Endothelial cell of umbilical vein (primary cell): ENCODE results near the gene SPNS2. TPM values are rescaled to one million over a fixed set of nuclear protein-coding genes. Genes with fewer than 3 reads are reported as not detected.

Experiments
- BruUV-seq: library from RNA; stranded (reverse); fragments of 400-500 nt; replicated peaks from 2 replicates; lab custom pipeline; 2021; lab: Mats Ljungman, UMichigan
- CTCF ChIA-PET: fragments of 300-600, 350-600 bp; sonication (Branson Sonifier 250); formaldehyde crosslinking; loops from one replicate; lab custom pipeline; 2021; ENCODE audit warnings: antibody characterized with exemption, inconsistent platforms; lab: Charles Lee
- POLR2A ChIA-PET: fragments of 300-600, 350-600 bp; sonication (Branson Sonifier 250); formaldehyde crosslinking; loops from one replicate; lab custom pipeline; 2021; ENCODE audit warnings: antibody characterized with exemption, inconsistent platforms; lab: Charles Lee
- DNase-seq: peaks from one replicate; pipeline ENCODE4 v3.0.0-alpha.2; 2011; ENCODE audit warnings: low read depth, low spot score
- FAIRE-seq: peaks from 2 replicates; lab custom pipeline; 2011; peaks lifted over from hg19 to GRCh38; lab: Jason Lieb, UNC
- H2AFZ ChIP-seq: 2 replicates; pipeline ENCODE4 v1.6.0; 2012; ENCODE audit warnings: low read depth, low read length, control low read depth, inconsistent platforms
- H3K27ac ChIP-seq: 2 replicates; pipeline ENCODE4 v1.5.1; 2011; ENCODE audit warnings: low read depth, mild to moderate bottlenecking, control low read depth, low read length, moderate library complexity; ENCODE audit not compliant: insufficient read depth
- H3K27me3 ChIP-seq, 2 experiments: 2 replicates each; pipeline versions ENCODE4 v1.6.0 to v1.6.1; 2011; ENCODE audit warnings: low read length in 2 of 2, mixed read lengths in 1 of 2; ENCODE audit not compliant: control insufficient read depth in 2 of 2, insufficient read depth in 2 of 2
- H3K36me3 ChIP-seq, 2 experiments: 2 replicates in 1 of 2; 3 replicates in 1 of 2; pipeline ENCODE4 v1.5.1; 2011; ENCODE audit warnings: low read length in 2 of 2, mild to moderate bottlenecking in 1 of 2, moderate library complexity in 1 of 2; ENCODE audit not compliant: control insufficient read depth in 2 of 2, insufficient read depth in 2 of 2; ENCODE audit errors: extremely low read depth in 1 of 2
- H3K4me1 ChIP-seq: 3 replicates; pipeline ENCODE4 v1.5.1; 2011; ENCODE audit warnings: mild to moderate bottlenecking, low read length; ENCODE audit not compliant: control insufficient read depth, insufficient read depth; ENCODE audit errors: extremely low read depth
- H3K4me2 ChIP-seq: 2 replicates; pipeline ENCODE4 v1.6.1; 2011; ENCODE audit warnings: low read length, control low read depth, mixed read lengths; ENCODE audit not compliant: insufficient read depth
- H3K4me3 ChIP-seq, 3 experiments: fragments of 200-600 bp in 1 of 3; sonication (generic), shearing (Covaris generic) in 1 of 3; replicated peaks in 1 of 3; 2 replicates each; pipeline ENCODE4 v1.5.1; 2011 to 2016; ENCODE audit warnings: control low read depth in 3 of 3, low read length in 3 of 3, mild to moderate bottlenecking in 2 of 3, inconsistent platforms in 1 of 3, low read depth in 1 of 3, moderate library complexity in 1 of 3; ENCODE audit not compliant: insufficient read depth in 1 of 3
- H3K79me2 ChIP-seq: 2 replicates; pipeline ENCODE4 v1.6.0; 2012; ENCODE audit warnings: low read length, inconsistent platforms; ENCODE audit not compliant: control insufficient read depth, insufficient read depth
- H3K9ac ChIP-seq: replicated peaks from 2 replicates; pipeline ENCODE3; 2011; ENCODE audit warnings: low read length, control low read depth; ENCODE audit not compliant: insufficient read depth; ENCODE audit errors: extremely low read depth
- H3K9me1 ChIP-seq: replicated peaks from 3 replicates; pipeline ENCODE4 v1.6.0; 2011; ENCODE audit warnings: mild to moderate bottlenecking, low read length; ENCODE audit not compliant: control insufficient read depth, insufficient read depth; ENCODE audit errors: extremely low read depth
- H3K9me3 ChIP-seq: replicated peaks from 2 replicates; pipeline ENCODE4 v1.5.1; 2012; ENCODE audit warnings: low read length, inconsistent platforms; ENCODE audit not compliant: control insufficient read depth, insufficient read depth
- H4K20me1 ChIP-seq: replicated peaks from 2 replicates; pipeline ENCODE3; 2011; ENCODE audit warnings: mild to moderate bottlenecking, low read length; ENCODE audit not compliant: control insufficient read depth, insufficient read depth; ENCODE audit errors: extremely low read depth
- CTCF ChIP-seq, 2 donors: IDR thresholded peaks; 1 replicate in 1 of 2; 2 replicates in 1 of 2; pipeline ENCODE4 v1.5.1; 2011; ENCODE audit warnings: low read length in 2 of 2, mild to moderate bottlenecking in 2 of 2, moderate library complexity in 2 of 2, control low read depth in 1 of 2, inconsistent platforms in 1 of 2, low read depth in 1 of 2; ENCODE audit not compliant: insufficient read depth in 1 of 2; ENCODE audit errors: extremely low read depth in 1 of 2
- EZH2 ChIP-seq: IDR thresholded peaks from 2 replicates; pipeline ENCODE4 v1.6.1; 2012; ENCODE audit warnings: borderline replicate concordance, low read depth, mild to moderate bottlenecking, moderate library complexity, low read length, inconsistent platforms; ENCODE audit not compliant: severe bottlenecking
- FOS ChIP-seq: IDR thresholded peaks from 2 replicates; pipeline ENCODE4 v1.6.1; 2011; ENCODE audit warnings: mild to moderate bottlenecking, low read length, moderate library complexity, borderline replicate concordance; ENCODE audit not compliant: insufficient read depth
- GATA2 ChIP-seq: IDR thresholded peaks from 2 replicates; pipeline ENCODE4 v1.7.0; 2011; ENCODE audit warnings: low read depth, mild to moderate bottlenecking, moderate library complexity, mixed read lengths, low read length; ENCODE audit not compliant: insufficient read length, insufficient read depth
- JUN ChIP-seq: IDR thresholded peaks from 2 replicates; pipeline ENCODE4 v1.6.1; 2011; ENCODE audit warnings: borderline replicate concordance, low read depth; ENCODE audit not compliant: insufficient read length, insufficient read depth
- MAX ChIP-seq: IDR thresholded peaks from 2 replicates; pipeline ENCODE4 v1.6.1; 2011; ENCODE audit not compliant: insufficient read depth, insufficient read length
- MYC ChIP-seq: IDR thresholded peaks from one replicate; pipeline ENCODE4 v1.6.1; 2011; ENCODE audit warnings: mild to moderate bottlenecking, low read depth, low read length
- POLR2A ChIP-seq: IDR thresholded peaks from 2 replicates; pipeline ENCODE4 v1.6.1; 2012; ENCODE audit warnings: low read depth, mild to moderate bottlenecking, control low read depth, low read length
- POLR2AphosphoS5 ChIP-seq: IDR thresholded peaks from 2 replicates; pipeline ENCODE4 v1.6.1; 2012; ENCODE audit warnings: low read depth, mild to moderate bottlenecking, control low read depth, low read length, moderate library complexity; ENCODE audit not compliant: insufficient read depth
- dilution Hi-C: fragments of 300-500 bp; cut with MboI; formaldehyde crosslinking; loops from one replicate; pipeline ENCODE4 v1.15.0; 2019; ENCODE audit warnings: low sequenced_read_pairs; ENCODE audit not compliant: extremely low pct_ligation_motif_present
- intact Hi-C: fragments of 100-400 bp; cut with micrococcal nuclease; formaldehyde crosslinking; loops from one replicate; pipeline ENCODE4 v1.10.0; 2022
- polyA plus RNA-seq, 4 experiments: library from polyadenylated mRNA; depleted of rRNA in 3 of 4; stranded (reverse) in 3 of 4; unstranded in 1 of 4; fragments of >200 nt; gene quantifications; 2 replicates each; pipeline versions ENCODE4 v1.2.1 to v1.2.3, GENCODE V29; 2011 to 2012; ENCODE audit warnings: missing spikeins in 1 of 4
- total RNA-seq: library from RNA; stranded (reverse); gene quantifications from 2 replicates; pipeline ENCODE4 v1.2.3, GENCODE V29; 2021

Gene SPNS2
- total and polyA plus RNA-seq, 2 donors (not counting 3 experiments of a cell fraction or from before 2014, with no cell fraction given), result 70.2 to 77.3 TPM

GRCh38 chr17:4510618-4510941, 11.9 kb downstream of the SPNS2 start:
- Histone ChIP-seq H3K79me2 (peaks cover 8% of the 10 kb centered on the region), H3K36me3 (peaks cover 0 to 21% of the 10 kb centered on the region in 2 experiments), H3K4me3 (no peak overlapping the region), H4K20me1 (no peaks in the 10 kb centered on the region), H3K9me1 (no peaks in the 10 kb centered on the region), H2AFZ (no peak overlapping the region), H3K27me3 (no peaks in the 10 kb centered on the region), H3K9ac (no peak overlapping the region), H3K27ac (no peak overlapping the region), H3K4me1 (peaks cover 14% of the 10 kb centered on the region), H3K9me3 (no peaks in the 10 kb centered on the region), H3K4me2 (no peak overlapping the region)
- ChIA-PET CTCF (interaction anchor here (1.1 to 1.4 kb wide), 3 partner anchors 10 to 11 kb away, joined by 4 to 7 read pairs (median 4); partner anchors contain the start of gene SPNS2), POLR2A (no interaction called here)
- FAIRE-seq (no peak), DNase-seq (no peak)
- intact Hi-C loops (no loop called here), dilution Hi-C loops (no loop called here)
- no peak for TF ChIP-seq FOS
- TF ChIP-seq GATA2, result no peak
- TF ChIP-seq CTCF (IDR thresholded peaks at IDR 0.05; ENCODE audit: extremely low read depth in 1 of 2, insufficient read depth in 1 of 2, low read depth in 1 of 2, low read length in 2 of 2), result no peak
- no peak for TF ChIP-seq POLR2AphosphoS5
- no peak for TF ChIP-seq MYC
- no peak for TF ChIP-seq POLR2A
- TF ChIP-seq JUN, result no peak
- TF ChIP-seq MAX, result no peak
- TF ChIP-seq EZH2, result no peak
- no TSS peak for BruUV-seq
